GM12878 (cell line): ENCODE data around the gene FOXJ1. TPM values are rescaled to one million over a fixed set of nuclear protein-coding genes. Genes with fewer than 3 reads are reported as not detected.

Experiments used
- ATAC-seq: fragments of 200-7000 bp; cut with Tn5 transposase; 3 replicates; pipeline ENCODE4 v1.9.1; 2020; ENCODE audit warnings: mild to moderate bottlenecking, moderate library complexity
- BruUV-seq: library from RNA; stranded (reverse); fragments of 400-500 nt; replicated peaks from 2 replicates; lab custom pipeline; 2021; lab: Mats Ljungman, UMichigan
- CTCF ChIA-PET: fragments of 300-600 bp; sonication (Branson Sonifier 250); formaldehyde crosslinking; extraction: SDS; loops from one replicate; lab custom pipeline; 2021; ENCODE audit warnings: inconsistent platforms; lab: Yijun Ruan, JAX
- POLR2A ChIA-PET: fragments of 350-600 bp; formaldehyde crosslinking; extraction: SDS; loops from one replicate; lab custom pipeline; 2021; ENCODE audit warnings: inconsistent platforms; lab: Charles Lee
- RAD21 ChIA-PET: fragments of 300-600 bp; sonication (Branson Sonifier 250); formaldehyde crosslinking; loops from one replicate; lab custom pipeline; 2023; ENCODE audit warnings: antibody characterized with exemption; ENCODE audit not compliant: unreplicated experiment; lab: Charles Lee
- SMC1A ChIA-PET: fragments of 300-600 bp; sonication (Branson Sonifier 250); formaldehyde crosslinking; loops from one replicate; lab custom pipeline; 2023; ENCODE audit not compliant: unreplicated experiment, uncharacterized antibody; lab: Charles Lee
- DNase-seq: peaks from one replicate; pipeline ENCODE4 v3.0.0-alpha.2; 2011; ENCODE audit warnings: low read depth, low spot score
- FAIRE-seq: peaks from 3 replicates; lab custom pipeline; 2011; peaks lifted over from hg19 to GRCh38; lab: Jason Lieb, UNC
- H2AFZ ChIP-seq: 2 replicates; pipeline ENCODE4 v1.6.0; 2011; ENCODE audit warnings: low read depth, low read length, control low read depth; ENCODE audit not compliant: control insufficient read depth
- H3K27ac ChIP-seq: 2 replicates; pipeline ENCODE4 v1.5.1; 2011; ENCODE audit warnings: control low read depth; ENCODE audit not compliant: control insufficient read depth, insufficient read depth
- H3K27me3 ChIP-seq, 2 experiments: replicated peaks in 1 of 2; 2 replicates each; pipeline versions ENCODE4 v1.6.0 to v1.6.1; 2011; ENCODE audit warnings: low read length in 1 of 2; ENCODE audit not compliant: control insufficient read depth in 2 of 2, insufficient read depth in 2 of 2
- H3K36me3 ChIP-seq, 2 experiments: 2 replicates each; pipeline ENCODE4 v1.5.1; 2011; ENCODE audit warnings: low read length in 1 of 2; ENCODE audit not compliant: control insufficient read depth in 2 of 2, insufficient read depth in 2 of 2
- H3K4me1 ChIP-seq: 2 replicates; pipeline ENCODE4 v1.6.1; 2011; ENCODE audit warnings: mild to moderate bottlenecking, low read length, moderate library complexity, mixed read lengths; ENCODE audit not compliant: control insufficient read depth, insufficient read depth
- H3K4me2 ChIP-seq: 2 replicates; pipeline ENCODE4 v1.6.0; 2011; ENCODE audit warnings: control low read depth; ENCODE audit not compliant: control insufficient read depth, insufficient read depth
- H3K4me3 ChIP-seq: fragments of 200-600 bp; sonication (generic); 2 replicates; pipeline ENCODE4 v1.5.1; 2016
- H3K79me2 ChIP-seq: 2 replicates; pipeline ENCODE4 v1.6.0; 2011; ENCODE audit warnings: low read length; ENCODE audit not compliant: control insufficient read depth, insufficient read depth
- H3K9ac ChIP-seq: 2 replicates; pipeline ENCODE4 v1.8.0; 2011; ENCODE audit warnings: low read length, control low read depth, mixed read lengths; ENCODE audit not compliant: control insufficient read depth, insufficient read depth
- H3K9me3 ChIP-seq: replicated peaks from 3 replicates; pipeline ENCODE4 v1.5.1; 2011; ENCODE audit warnings: mild to moderate bottlenecking, low read length; ENCODE audit not compliant: control insufficient read depth, insufficient read depth
- H4K20me1 ChIP-seq: 2 replicates; pipeline ENCODE4 v1.6.0; 2011; ENCODE audit not compliant: control insufficient read depth, insufficient read depth
- ATF3 ChIP-seq: IDR thresholded peaks from 2 replicates; pipeline ENCODE4 v1.6.1; 2011; ENCODE audit warnings: low read depth, mild to moderate bottlenecking, low read length, moderate library complexity, borderline replicate concordance; ENCODE audit errors: extremely low read depth
- ATF7 ChIP-seq: fragments of 450-650 bp; IDR thresholded peaks from 2 replicates; pipeline ENCODE4 v1.6.1; 2016; ENCODE audit warnings: low read depth, mild to moderate bottlenecking
- BCL11A ChIP-seq: IDR thresholded peaks from 2 replicates; pipeline ENCODE4 v1.6.1; 2011; ENCODE audit warnings: low read depth, low read length
- BMI1 ChIP-seq: fragments of 450-650 bp; IDR thresholded peaks from 2 replicates; pipeline ENCODE4 v1.6.1; 2016; ENCODE audit warnings: mild to moderate bottlenecking, moderate library complexity, borderline replicate concordance
- CBFB ChIP-seq: IDR thresholded peaks from 2 replicates; pipeline ENCODE4 v1.6.1; 2016; ENCODE audit warnings: antibody characterized with exemption, low read depth
- CEBPZ ChIP-seq: fragments of 150-350 bp; IDR thresholded peaks from 2 replicates; pipeline ENCODE4 v1.6.1; 2016; ENCODE audit warnings: low read depth, low read length
- CREM ChIP-seq: IDR thresholded peaks from 2 replicates; pipeline ENCODE4 v1.6.1; 2014; ENCODE audit warnings: antibody characterized with exemption, low read depth
- EED ChIP-seq: sonication (generic); IDR thresholded peaks from 2 replicates; pipeline ENCODE4 v1.6.1; 2016; ENCODE audit warnings: antibody characterized with exemption, low read depth
- MEF2B ChIP-seq: fragments of 450-650 bp; IDR thresholded peaks from 2 replicates; pipeline ENCODE4 v1.6.1; 2018; ENCODE audit warnings: mild to moderate bottlenecking, moderate library complexity; ENCODE audit not compliant: partially characterized antibody, poor library complexity, severe bottlenecking
- PML ChIP-seq: IDR thresholded peaks from 2 replicates; pipeline ENCODE4 v1.6.1; 2012; ENCODE audit warnings: low read length, inconsistent platforms
- RELA ChIP-seq: fragments of 450-650 bp; IDR thresholded peaks from 2 replicates; pipeline ENCODE4 v1.8.0; 2014; ENCODE audit warnings: borderline replicate concordance; ENCODE audit not compliant: partially characterized antibody
- SMAD1 ChIP-seq: fragments of 450-650 bp; IDR thresholded peaks from 2 replicates; pipeline ENCODE4 v1.6.1; 2018; ENCODE audit warnings: mild to moderate bottlenecking, low read depth; ENCODE audit not compliant: partially characterized antibody
- SMC3 ChIP-seq: IDR thresholded peaks from 2 replicates; pipeline ENCODE4 v1.6.1; 2011; ENCODE audit warnings: low read length, improper control_type of control experiment, borderline replicate concordance
- ZNF24 ChIP-seq: fragments of 450-650 bp; IDR thresholded peaks from 2 replicates; pipeline ENCODE4 v1.6.1; 2017; ENCODE audit warnings: antibody characterized with exemption, mild to moderate bottlenecking
- ZNF384 ChIP-seq: IDR thresholded peaks from 2 replicates; pipeline ENCODE4 v1.6.1; 2012; ENCODE audit warnings: low read depth, mild to moderate bottlenecking, low read length, improper control_type of control experiment, borderline replicate concordance
- WGBS: methylation state at CpG from one replicate; pipeline ENCODE4 v1.1.6; 2016; ENCODE audit warnings: low lambda C conversion rate; ENCODE audit not compliant: insufficient replicate concordance, insufficient coverage; ENCODE audit errors: missing lambda C conversion rate; 5-methylcytosine and 5-hydroxymethylcytosine counted together
- in situ Hi-C: fragments of 300-500 bp; cut with MboI; formaldehyde crosslinking; loops from 9 replicates; pipeline ENCODE4 v1.14.3; 2018; ENCODE audit warnings: mixed read lengths
- intact Hi-C: fragments of 100-400 bp; cut with micrococcal nuclease; formaldehyde crosslinking; loops from one replicate; pipeline ENCODE4 v1.14.2; 2022; ENCODE audit not compliant: unreplicated experiment
- polyA plus RNA-seq, 11 experiments: library from polyadenylated mRNA; depleted of rRNA in 4 of 11; unstranded in 6 of 11; stranded (reverse) in 5 of 11; fragments of >200 nt; fragmentation: Nextera tagmentation in 4 of 11; fragmentation: Illumina TruSeq in 1 of 11; extraction: Ambion mirVana in 4 of 11; extraction: Trizol in 1 of 11; gene quantifications; 1 replicate in 1 of 11; 2 replicates in 10 of 11; pipeline versions ENCODE4 v1.2.1 to v1.2.3, GENCODE V29; 2011 to 2016; ENCODE audit warnings: inconsistent platforms in 2 of 11, missing spikeins in 2 of 11, low read depth in 1 of 11
- total RNA-seq, 4 experiments: library from RNA; depleted of rRNA in 3 of 4; stranded (reverse); fragments of >200 nt in 3 of 4; fragmentation: Illumina TruSeq in 1 of 4; extraction: Trizol in 1 of 4; gene quantifications; 2 replicates each; pipeline versions ENCODE4 v1.2.1 to v1.2.3, GENCODE V29; 2013 to 2021

FOXJ1 gene
- total and polyA plus RNA-seq, 10 of the 15 experiments (the other 5 are each of a cell fraction or from before 2014, with no cell fraction given) = not detected

GRCh38 chr17:76161619-76162266, 20.7 kb upstream of the FOXJ1 start (continued):
- no peak for TF ChIP-seq EED
- TF ChIP-seq RELA = no peak
- no peak for TF ChIP-seq MEF2B
- TF ChIP-seq ATF3 = no peak

GRCh38 chr17:76160896-76161528, 20.0 kb upstream of the FOXJ1 start:
- no peaks in the 10 kb centered on the region for H3K79me2 ChIP-seq
- ChIA-PET SMC1A (interaction anchor here (0.6 to 1.7 kb wide), 5 partner anchors 9 to 258 kb away, joined by 3 to 5 read pairs (median 3); no protein-coding TSS in a partner anchor), RAD21 (interaction anchor here (1.2 kb wide), 1 partner anchor 11 kb away, joined by 3 read pairs; no protein-coding TSS in a partner anchor), POLR2A (no interaction called here), CTCF (interaction anchor here (0.9 to 4.4 kb wide), 6 partner anchors 12 to 119 kb away, joined by 3 to 13 read pairs (median 4); no protein-coding TSS in a partner anchor)
- H3K9ac ChIP-seq = no peak overlapping the region
- no peaks in the 10 kb centered on the region for H3K36me3 ChIP-seq
- no peak for FAIRE-seq
- no peaks in the 10 kb centered on the region for H3K27me3 ChIP-seq
- H3K4me2 ChIP-seq = no peak overlapping the region
- in situ Hi-C loops (no loop called here), intact Hi-C loops (no loop called here)
- BruUV-seq = no TSS peak
- no peak overlapping the region for H3K4me3 ChIP-seq
- no peak for TF ChIP-seq BCL11A
- TF ChIP-seq CBFB = no peak
- TF ChIP-seq CEBPZ = no peak
- no peak for TF ChIP-seq SMC3
- TF ChIP-seq ZNF384 = no peak
- TF ChIP-seq ZNF24 = no peak
- no peak for TF ChIP-seq PML
- no peak for TF ChIP-seq CREM
- no peak for TF ChIP-seq BMI1
- no peak for TF ChIP-seq ATF7
- no peak for TF ChIP-seq SMAD1
- H2AFZ ChIP-seq = no peak overlapping the region
- 79% methylated on average over 8 of the region's 8 CpGs for WGBS
- no peaks in the 10 kb centered on the region for H3K4me1 ChIP-seq
- no peaks in the 10 kb centered on the region for H3K9me3 ChIP-seq
- no peaks in the 10 kb centered on the region for H4K20me1 ChIP-seq
- H3K27ac ChIP-seq = no peak overlapping the region
- ATAC-seq = no peak
- no peak for DNase-seq
